ENCODE data around the gene LAMB1.

LAMB1 gene

GRCh38 chr7:107917763-107918651 is 85.0 kb downstream of the LAMB1 start:
- H3K9ac ChIP-seq (ENCODE audit: low read length) = no peak overlapping the region
- no peak overlapping the region for H3K4me3 ChIP-seq (ENCODE audit: insufficient read depth, low read length, poor library complexity, severe bottlenecking)
- peaks cover 3% of the 10 kb centered on the region; the same call in 1 of the 2 replicates for H3F3A ChIP-seq (ENCODE audit: insufficient read depth)
- H3K9me2 ChIP-seq (replicated peaks; ENCODE audit: insufficient read depth, low read length) = no peaks in the 10 kb centered on the region
- H4K20me1 ChIP-seq (ENCODE audit: low read depth, low read length) = peaks cover 8% of the 10 kb centered on the region; the same call in 1 of the 2 replicates
- TF ChIP-seq EZH2phosphoT487 (conservative IDR thresholded peaks at IDR 0.05; ENCODE audit: low read length) (no peak), CTCF (IDR thresholded peaks at IDR 0.05; ENCODE audit: insufficient read depth, low read length, poor library complexity, severe bottlenecking) (no peak)
- H3K9me3 ChIP-seq (ENCODE audit: insufficient read depth, low read length) = no peaks in the 10 kb centered on the region
- peaks cover 13% of the 10 kb centered on the region for H3K79me2 ChIP-seq (ENCODE audit: insufficient read depth, low read length)
- H3K36me3 ChIP-seq (ENCODE audit: low read length) = peaks cover 62% of the 10 kb centered on the region
- H3K4me2 ChIP-seq (ENCODE audit: low read depth, low read length, poor library complexity, severe bottlenecking) = no peak overlapping the region
- no peak overlapping the region for H3K27ac ChIP-seq (ENCODE audit: low read depth, low read length)
- no peaks in the 10 kb centered on the region for H3K27me3 ChIP-seq (ENCODE audit: low read length)
- H2AFZ ChIP-seq (ENCODE audit: low read depth, low read length, severe bottlenecking) = no peak overlapping the region

GRCh38 chr7:107915541-107915940 is 87.4 kb downstream of the LAMB1 start:
- H3K9me3 ChIP-seq (ENCODE audit: insufficient read depth, low read length) = no peaks in the 10 kb centered on the region
- no peaks in the 10 kb centered on the region for H3K9me2 ChIP-seq (replicated peaks; ENCODE audit: insufficient read depth, low read length)
- H3K4me2 ChIP-seq (ENCODE audit: low read depth, low read length, poor library complexity, severe bottlenecking) = no peak overlapping the region
- peaks cover 8% of the 10 kb centered on the region; the same call in 1 of the 2 replicates for H4K20me1 ChIP-seq (ENCODE audit: low read depth, low read length)
- H3K9ac ChIP-seq (ENCODE audit: low read length) = no peak overlapping the region
- TF ChIP-seq CTCF (IDR thresholded peaks at IDR 0.05; ENCODE audit: insufficient read depth, low read length, poor library complexity, severe bottlenecking) = no peak
- TF ChIP-seq EZH2phosphoT487 (conservative IDR thresholded peaks at IDR 0.05; ENCODE audit: low read length) = no peak
- peaks cover 3% of the 10 kb centered on the region; the same call in 1 of the 2 replicates for H3F3A ChIP-seq (ENCODE audit: insufficient read depth)
- H3K36me3 ChIP-seq (ENCODE audit: low read length) = peaks cover 80% of the 10 kb centered on the region
- peaks cover 24% of the 10 kb centered on the region for H3K79me2 ChIP-seq (ENCODE audit: insufficient read depth, low read length)
- H3K27me3 ChIP-seq (ENCODE audit: low read length) = no peaks in the 10 kb centered on the region
- H2AFZ ChIP-seq (ENCODE audit: low read depth, low read length, severe bottlenecking) = no peak overlapping the region
- no peak overlapping the region for H3K27ac ChIP-seq (ENCODE audit: low read depth, low read length)
- H3K4me3 ChIP-seq (ENCODE audit: insufficient read depth, low read length, poor library complexity, severe bottlenecking) = no peak overlapping the region

GRCh38 chr7:107914831-107915230 is 88.1 kb downstream of the LAMB1 start:
- Histone ChIP-seq H3K4me3 (ENCODE audit: insufficient read depth, low read length, poor library complexity, severe bottlenecking) (no peak overlapping the region), H3K27ac (ENCODE audit: low read depth, low read length) (no peak overlapping the region), H2AFZ (ENCODE audit: low read depth, low read length, severe bottlenecking) (no peak overlapping the region), H3K9me2 (replicated peaks; ENCODE audit: insufficient read depth, low read length) (no peaks in the 10 kb centered on the region), H4K20me1 (ENCODE audit: low read depth, low read length) (peaks cover 8% of the 10 kb centered on the region; the same call in 1 of the 2 replicates), H3K27me3 (ENCODE audit: low read length) (no peaks in the 10 kb centered on the region), H3F3A (ENCODE audit: insufficient read depth) (peaks cover 3% of the 10 kb centered on the region; the same call in 1 of the 2 replicates), H3K9me3 (ENCODE audit: insufficient read depth, low read length) (no peaks in the 10 kb centered on the region), H3K36me3 (ENCODE audit: low read length) (peaks cover 79% of the 10 kb centered on the region), H3K79me2 (ENCODE audit: insufficient read depth, low read length) (peaks cover 24% of the 10 kb centered on the region), H3K9ac (ENCODE audit: low read length) (no peak overlapping the region), H3K4me2 (ENCODE audit: low read depth, low read length, poor library complexity, severe bottlenecking) (no peak overlapping the region)
- no peak for TF ChIP-seq EZH2phosphoT487 (conservative IDR thresholded peaks at IDR 0.05; ENCODE audit: low read length)
- no peak for TF ChIP-seq CTCF (IDR thresholded peaks at IDR 0.05; ENCODE audit: insufficient read depth, low read length, poor library complexity, severe bottlenecking)
